Activated CD4-positive, alpha-beta T cell treated with anti-CD3 and anti-CD28 coated beads, Interleukin-2, Interleukin-4, amounts not matched to agents 100 ng/mL and 50 ng/mL, durations not matched to agents 16 hours and 8 hours (primary cell): ENCODE measurements around the gene CYB561D1.
"Not testable (repeated sequence)": the region's sequence is repeated elsewhere in the genome, so short reads cannot be mapped to it uniquely, and the experiment has no call there.

Source experiments
- DNase-seq: peaks from one replicate; pipeline ENCODE4 v3.0.0-alpha.2; 2020; ENCODE audit warnings: low spot score

Gene CYB561D1, protein sequence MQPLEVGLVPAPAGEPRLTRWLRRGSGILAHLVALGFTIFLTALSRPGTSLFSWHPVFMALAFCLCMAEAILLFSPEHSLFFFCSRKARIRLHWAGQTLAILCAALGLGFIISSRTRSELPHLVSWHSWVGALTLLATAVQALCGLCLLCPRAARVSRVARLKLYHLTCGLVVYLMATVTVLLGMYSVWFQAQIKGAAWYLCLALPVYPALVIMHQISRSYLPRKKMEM

DNA sequence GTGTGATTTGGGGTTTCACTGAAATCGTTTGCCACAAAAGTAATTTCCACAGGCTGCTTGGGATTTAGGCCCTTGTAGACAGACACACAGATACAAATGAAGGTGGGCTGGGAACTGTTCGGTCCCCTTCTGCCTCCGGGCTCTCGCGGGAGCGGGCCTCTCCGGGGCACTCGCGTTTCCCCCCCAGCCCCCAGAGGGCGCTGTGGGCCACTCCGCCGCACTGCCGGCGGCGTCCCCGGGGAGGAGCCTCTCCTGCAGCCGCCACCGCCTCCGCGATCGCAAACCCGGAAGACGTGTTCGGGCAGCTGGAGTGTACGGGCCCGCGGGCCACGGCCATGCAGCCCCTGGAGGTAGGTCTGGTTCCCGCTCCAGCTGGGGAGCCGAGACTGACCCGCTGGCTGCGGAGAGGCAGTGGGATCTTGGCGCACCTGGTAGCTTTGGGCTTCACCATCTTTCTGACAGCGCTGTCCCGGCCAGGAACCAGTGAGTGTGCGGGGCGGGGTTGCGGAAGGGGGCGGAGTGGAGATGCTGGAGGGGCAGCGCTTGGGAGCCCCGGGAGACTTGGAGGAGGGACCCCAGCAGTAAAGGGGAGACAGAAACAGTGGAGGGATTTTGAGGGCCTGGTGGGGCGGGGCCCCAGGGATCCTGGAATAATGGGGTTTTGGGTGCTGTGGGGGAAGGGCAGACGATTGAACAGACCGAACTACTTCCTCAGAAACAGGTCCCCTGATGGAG, at the start of gene CYB561D1:
CYB561D1 (plus strand) TSS at position 290 of the 735 bp plus-strand sequence; CDS start at position 336, 46 bp downstream.
- peak; percentile 89 for DNase-seq

DNA sequence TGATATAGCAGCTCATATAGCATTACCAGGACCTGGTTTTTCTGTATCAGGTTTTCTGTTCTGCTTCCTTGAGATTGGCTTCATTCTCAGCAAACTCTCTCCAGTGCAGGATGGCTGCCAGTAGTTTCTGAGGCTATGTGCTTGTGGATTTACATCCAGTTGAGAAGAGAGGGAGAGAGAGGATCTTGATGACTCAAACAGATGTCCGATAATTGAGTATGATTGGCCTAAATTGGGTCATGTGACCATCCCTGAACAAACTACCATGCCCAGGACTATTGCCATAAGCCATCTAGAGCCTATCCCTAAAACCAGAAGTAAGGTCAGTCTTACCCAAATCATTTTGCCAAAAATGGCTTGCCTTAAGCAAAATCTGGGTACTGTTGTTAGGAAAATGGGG, 49.5 kb upstream of the CYB561D1 start:
- DNase-seq = no peak

- DNase-seq = not testable (repeated sequence)
Measured at GRCh38 chr1:109445949-109446695, 47.8 kb upstream of the CYB561D1 start.

GRCh38 chr1:109447524-109447923, 46.4 kb upstream of the CYB561D1 start:
- DNase-seq = no peak

DNA sequence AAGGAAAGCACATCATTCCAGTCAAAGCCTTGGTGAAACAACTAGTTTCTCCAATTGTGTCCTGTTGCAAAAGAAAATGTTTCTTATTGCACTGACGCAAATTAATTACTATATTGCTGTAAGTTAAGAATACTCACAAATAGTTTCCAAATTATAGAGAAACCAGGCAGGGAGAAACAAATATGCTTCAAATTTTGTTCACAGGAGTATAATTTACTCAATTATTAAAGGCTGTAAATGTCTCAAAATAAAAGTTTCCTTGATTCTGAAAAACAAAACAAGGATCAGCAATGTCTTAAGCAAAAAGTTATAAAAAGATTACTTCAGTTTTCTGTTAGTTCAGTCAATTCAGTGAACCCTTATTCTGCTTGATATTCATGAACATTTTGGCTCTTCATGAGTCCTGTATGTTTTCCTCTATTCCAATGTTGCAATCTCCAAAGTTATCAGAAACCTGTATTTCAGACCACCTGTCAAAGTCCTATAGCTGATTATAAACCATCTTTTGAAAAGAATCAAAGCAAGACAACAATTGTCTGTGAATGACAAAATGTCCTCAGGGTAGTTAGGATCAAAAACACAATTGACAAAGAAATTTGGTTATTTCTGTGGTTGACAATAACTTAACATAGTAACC, 39.3 kb upstream of the CYB561D1 start:
- no peak for DNase-seq

DNA sequence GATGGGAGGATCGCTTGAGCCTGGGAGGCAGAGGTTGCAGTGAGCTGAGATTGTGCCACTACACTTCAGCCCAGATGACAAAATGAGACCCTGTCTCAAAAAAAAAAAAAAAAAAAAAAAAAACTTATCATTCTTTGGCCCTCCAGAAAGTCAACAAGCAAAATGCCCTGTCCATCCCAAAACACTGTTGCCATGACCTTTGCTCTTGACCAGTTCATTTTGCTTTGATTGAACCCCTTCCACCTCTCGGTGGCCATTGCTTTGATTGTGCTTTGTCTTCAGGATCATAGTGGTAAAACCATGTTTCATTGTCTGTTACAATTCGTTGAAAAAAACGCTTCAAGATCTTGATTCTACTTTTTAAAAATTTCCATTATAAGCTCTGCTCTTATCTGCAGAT, 36.1 kb upstream of the CYB561D1 start:
- DNase-seq = no peak

GRCh38 chr1:109466125-109466451, 27.8 kb upstream of the CYB561D1 start:
- DNase-seq = no peak

- DNase-seq = no peak
Measured at GRCh38 chr1:109466452-109467300, 27.2 kb upstream of the CYB561D1 start, which contains the start of gene SYPL2. SYPL2 (plus strand) TSS chr1:109466546; CDS start chr1:109466844, 298 bp downstream.

GRCh38 chr1:109467301-109467777, 26.6 kb upstream of the CYB561D1 start:
- DNase-seq = no peak

DNA sequence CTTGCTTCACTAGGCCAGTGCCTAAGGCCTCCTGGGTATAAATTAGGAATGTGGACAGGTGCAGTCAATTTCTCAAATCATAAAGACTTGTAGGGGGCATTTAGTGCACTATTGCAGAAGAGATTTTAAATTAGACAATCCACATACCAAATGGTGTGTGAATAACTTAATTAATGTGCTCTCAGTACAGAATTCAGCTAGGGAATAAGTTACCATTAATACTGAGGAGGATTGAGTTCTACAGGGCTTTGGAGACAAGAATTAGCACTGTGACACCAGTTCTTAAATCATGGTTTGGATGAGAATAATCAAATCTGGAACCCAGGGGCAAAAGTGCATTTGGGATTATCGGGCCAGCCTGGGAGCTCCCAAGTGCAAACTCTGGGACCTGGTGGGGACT, 25.8 kb upstream of the CYB561D1 start:
- DNase-seq = no peak

GRCh38 chr1:109468903-109469302, 25.0 kb upstream of the CYB561D1 start:
- no peak for DNase-seq

DNA sequence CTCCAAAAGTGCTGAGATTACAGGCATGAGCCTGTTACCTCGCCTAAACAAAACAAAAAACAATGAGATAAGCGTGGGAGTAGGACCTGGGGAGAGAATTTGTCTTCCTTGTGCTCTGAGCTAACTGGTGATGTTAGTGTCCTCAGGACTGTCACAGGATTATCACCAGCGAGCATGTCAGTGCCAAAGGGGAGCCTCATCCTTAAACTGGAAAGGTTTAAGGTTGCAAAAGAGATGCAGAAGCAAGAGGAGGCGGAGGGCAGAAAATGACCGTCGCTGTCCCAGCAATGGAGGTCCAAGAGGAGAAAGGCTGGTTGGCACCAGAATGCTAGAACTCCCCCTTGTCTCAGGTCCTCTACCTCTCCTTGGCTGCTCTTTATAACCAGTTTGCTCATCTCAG, 23.6 kb upstream of the CYB561D1 start:
- no peak for DNase-seq

DNA sequence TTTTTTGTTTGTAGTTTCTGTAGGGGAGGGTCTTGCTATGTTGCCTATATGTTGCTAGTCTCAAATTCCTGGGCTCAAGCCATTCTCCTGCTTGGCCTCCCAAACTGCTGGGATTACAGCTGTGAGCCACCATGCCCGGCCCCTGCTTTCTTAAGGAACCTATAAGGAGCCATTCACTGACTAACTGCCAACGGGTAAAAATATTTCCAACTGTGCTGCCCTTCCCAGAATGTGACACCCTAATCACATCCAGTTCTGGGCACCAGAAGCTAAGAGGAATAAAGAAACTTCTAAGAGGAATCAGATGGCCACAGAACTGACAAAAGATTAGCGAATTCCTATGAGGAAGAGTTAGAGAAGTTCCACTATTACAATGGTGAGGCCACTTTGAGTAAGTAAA, 21.1 kb upstream of the CYB561D1 start:
- no peak for DNase-seq

DNA sequence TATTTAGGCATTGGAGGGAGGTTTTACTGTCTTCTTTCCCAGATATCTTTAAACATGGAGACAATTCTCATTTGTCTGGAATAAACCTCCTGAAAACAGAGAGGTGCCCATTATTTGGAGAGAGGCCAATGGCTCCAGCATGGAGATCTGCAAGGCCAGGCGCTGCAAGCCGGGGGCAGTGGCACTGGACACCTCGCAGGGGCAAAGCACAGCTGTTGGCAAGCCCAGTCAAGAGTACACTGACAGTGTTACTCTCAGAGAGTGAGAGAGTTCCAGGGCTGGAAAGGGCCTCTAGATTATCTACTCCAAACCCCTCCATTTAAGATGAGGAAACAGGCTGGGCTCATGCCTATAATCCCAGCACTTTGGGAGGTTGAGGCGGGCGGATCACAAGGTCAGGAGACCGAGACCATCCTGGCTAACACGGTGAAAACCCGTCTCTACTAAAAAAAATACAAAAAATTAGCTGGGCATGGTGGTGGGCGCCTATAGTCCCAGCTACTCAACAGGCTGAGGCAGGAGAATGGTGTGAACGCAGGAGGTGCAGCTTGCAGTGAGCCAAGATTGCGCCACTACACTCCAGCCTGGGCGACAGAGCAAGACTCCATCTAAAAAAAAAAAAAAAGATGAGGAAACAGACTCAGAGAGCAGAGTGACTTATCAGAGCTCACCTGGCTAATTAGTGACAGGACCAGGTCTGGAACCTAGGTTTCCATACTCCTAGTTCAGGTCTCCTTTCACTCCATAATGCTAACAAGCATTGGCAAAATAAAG, 20.4 kb upstream of the CYB561D1 start:
- DNase-seq = not testable (repeated sequence)

DNA sequence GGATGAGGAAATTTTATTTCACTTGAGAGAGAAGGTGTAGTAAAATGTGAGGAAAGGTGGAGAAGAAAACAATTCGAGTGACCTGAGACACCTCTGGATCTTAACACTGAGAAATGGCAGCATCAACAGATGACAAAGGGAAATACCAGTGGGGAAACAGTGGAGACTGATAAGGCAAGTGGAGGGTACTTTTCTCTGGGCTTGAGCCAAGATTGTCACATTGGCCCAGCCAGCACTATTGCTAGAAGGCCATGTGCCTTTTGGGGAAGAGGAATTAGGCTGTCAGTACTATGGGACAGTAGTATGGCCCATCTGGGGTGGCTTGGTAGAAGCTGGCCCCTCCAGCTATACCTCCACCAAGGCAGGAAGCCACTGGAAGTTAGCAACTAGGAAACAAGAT, 19.2 kb upstream of the CYB561D1 start:
- DNase-seq = no peak

DNA sequence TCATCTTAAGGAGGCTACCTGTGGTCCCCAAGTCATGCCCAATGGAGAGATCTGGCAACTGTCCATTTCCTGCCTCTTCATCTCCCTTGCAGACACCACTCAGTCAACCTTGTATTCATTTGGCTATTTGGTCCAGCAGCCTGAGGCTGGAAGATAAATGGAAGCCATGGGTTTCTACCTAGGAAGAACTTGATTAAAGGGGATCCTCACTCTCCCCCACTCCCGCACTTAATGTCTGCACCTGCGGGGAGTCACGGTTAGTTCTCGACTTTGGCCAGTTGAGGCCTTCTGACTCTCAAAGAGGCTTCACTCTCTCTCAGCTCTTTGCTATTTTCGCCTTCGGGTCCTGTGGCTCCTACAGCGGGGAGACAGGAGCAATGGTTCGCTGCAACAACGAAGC, 18.6 kb upstream of the CYB561D1 start:
- no peak for DNase-seq

- DNase-seq = no peak
Measured at GRCh38 chr1:109476825-109477224, 17.1 kb upstream of the CYB561D1 start.

DNA sequence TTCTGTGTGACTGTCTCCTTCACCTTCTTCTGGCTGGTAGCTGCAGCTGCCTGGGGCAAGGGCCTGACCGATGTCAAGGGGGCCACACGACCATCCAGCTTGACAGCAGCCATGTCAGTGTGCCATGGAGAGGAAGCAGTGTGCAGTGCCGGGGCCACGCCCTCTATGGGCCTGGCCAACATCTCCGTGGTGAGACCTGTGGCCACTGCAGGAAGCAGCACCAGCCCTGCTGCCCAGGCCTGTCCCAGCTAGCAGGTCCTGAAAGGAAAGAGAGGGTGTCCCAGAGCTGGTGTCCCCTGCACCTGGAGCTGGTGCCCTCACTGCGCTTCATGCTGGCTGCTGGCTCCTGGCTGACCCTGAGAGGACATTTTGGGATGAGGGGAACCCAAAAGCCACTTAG, 16.1 kb upstream of the CYB561D1 start:
- DNase-seq = no peak

DNA sequence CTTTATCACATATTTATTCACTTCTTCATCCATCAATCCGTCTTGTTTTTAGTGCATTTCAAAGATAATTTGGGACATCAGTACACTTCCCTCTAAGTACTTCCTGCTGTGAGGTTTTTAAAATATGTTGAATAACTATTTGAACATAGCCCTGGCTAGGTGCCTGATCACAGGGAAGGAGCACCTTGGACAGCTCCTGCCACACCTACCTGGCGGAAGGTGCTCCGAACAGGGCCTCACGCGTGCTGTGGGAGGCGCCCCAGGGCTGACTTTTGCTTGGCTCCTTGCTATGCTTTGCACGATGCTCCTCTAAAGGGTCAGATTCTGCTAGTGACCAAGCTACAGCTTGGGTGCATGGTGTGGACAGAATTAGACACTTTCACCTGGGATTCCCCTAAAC, 15.1 kb upstream of the CYB561D1 start:
- DNase-seq = no peak

DNA sequence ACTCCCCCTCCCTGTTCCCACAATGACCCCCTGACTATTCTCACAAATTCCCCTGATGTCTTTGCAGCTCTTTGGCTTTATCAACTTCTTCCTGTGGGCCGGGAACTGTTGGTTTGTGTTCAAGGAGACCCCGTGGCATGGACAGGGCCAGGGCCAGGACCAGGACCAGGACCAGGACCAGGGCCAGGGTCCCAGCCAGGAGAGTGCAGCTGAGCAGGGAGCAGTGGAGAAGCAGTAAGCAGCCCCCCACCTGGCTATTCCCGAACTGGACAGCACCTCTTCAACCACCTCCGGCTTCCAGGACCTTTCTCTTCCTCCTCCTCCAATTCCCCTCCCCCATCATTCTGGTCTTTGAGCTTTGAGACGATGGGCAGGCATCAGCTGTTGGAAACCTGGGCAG, 14.6 kb upstream of the CYB561D1 start:
- no peak for DNase-seq

- DNase-seq = no peak
Measured at GRCh38 chr1:109479901-109480300, 14.0 kb upstream of the CYB561D1 start.
